HG03571 (cell line): ENCODE measurements around the gene CATSPERZ.
"Not testable (repeated sequence)": the region's sequence is repeated elsewhere in the genome, so short reads cannot be mapped to it uniquely, and the experiment has no call there.

ENCODE experiments used
- ATAC-seq: cut with Tn5 transposase; IDR thresholded peaks from one replicate; pipeline ENCODE4 v1.9.1; 2021; ENCODE audit not compliant: unreplicated experiment

Gene CATSPERZ

DNA sequence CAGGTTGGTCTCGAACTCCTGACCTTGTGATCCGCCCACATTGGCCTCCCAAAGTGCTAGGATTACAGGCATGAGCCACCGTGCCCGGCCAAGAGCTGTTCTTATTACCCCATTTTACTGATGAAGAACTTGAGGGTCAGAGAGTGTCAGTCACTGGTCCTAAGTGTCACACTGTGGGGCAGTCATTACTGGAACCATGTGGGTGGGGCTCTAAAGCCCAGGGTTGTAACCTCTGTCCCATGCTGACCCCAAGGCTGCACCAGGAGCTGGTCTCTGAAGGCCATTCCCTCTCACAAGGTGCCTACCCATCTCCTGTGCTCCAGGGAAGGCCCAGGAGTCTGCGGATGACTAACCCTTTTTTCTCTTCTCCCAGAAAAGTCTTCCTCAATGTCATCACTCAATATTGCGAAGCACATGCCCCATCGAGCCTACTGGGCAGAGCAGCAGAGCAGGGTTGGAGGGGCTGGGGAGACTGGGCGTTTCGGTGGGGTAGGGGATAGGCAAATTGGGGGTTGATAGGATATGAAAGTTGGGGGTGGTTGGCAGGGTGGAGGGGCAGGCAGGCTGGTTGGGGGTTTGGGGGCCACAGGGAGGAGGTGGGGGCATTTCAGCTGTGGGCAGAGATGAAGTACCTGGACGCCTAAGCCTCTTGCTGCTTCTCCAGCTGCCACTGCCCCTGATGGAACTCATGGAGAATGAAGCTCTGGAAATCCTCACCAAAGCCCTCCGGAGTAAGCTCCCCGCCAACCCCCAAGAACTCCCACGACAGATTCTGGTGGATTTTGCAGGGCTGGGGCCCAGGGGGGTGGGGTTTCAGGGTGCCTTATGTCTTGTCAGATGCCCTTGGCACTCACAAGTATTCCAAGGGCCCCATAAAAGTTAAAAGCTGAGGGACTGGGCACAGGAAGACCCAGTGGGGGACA is 3.2 kb downstream of the CATSPERZ start:
- ATAC-seq = no peak

DNA sequence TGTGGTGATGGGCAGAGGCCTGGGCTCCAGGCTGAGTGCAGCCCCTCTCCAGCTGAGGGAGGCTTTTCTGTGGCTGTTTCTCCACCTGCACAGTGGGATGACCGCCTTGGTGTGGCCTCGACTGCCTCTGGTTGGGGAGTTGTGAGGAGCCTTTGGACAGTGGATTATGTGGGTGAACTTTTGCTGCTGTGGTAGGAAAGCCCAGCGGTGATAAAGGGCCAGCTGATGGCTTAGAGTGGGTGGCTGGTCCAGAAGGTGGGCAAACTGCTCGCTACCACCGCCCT is 3.8 kb downstream of the CATSPERZ start:
- no peak for ATAC-seq

DNA sequence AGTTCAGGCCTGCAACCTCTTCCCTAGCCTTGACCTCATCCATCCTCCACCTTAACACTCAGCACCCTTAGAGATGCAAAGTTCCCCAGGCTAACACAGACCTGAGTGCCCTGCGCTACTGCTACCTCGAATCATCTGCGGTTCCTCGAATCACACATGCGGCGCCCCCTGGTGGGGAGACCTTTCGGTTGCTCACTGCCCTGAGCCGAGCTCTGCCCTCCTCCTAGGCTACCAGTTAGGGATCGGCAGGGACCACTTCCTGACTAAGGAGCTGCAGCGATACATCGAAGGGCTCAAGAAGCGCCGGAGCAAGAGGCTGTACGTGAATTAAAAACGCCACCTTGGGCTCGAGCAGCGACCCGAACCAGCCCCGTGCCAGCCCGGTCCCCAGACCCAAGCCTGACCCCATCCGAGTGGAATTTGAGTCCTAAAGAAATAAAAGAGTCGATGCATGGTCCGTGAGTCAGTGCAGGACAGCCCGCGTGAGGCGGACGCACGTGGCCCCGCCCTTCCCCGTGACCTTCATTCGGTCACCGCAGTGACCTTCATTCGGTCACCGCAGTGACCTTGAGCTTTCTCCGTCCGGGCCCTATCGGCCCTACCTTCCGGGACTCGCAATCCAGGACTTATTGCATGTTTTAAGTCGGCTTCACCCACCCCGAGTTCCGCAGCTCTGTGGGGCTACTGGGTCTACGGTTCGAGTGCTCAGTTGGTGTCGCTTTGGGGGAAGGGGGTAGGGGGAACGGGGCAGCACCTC is 4.3 kb downstream of the CATSPERZ start:
- ATAC-seq = peak; percentile 32

DNA sequence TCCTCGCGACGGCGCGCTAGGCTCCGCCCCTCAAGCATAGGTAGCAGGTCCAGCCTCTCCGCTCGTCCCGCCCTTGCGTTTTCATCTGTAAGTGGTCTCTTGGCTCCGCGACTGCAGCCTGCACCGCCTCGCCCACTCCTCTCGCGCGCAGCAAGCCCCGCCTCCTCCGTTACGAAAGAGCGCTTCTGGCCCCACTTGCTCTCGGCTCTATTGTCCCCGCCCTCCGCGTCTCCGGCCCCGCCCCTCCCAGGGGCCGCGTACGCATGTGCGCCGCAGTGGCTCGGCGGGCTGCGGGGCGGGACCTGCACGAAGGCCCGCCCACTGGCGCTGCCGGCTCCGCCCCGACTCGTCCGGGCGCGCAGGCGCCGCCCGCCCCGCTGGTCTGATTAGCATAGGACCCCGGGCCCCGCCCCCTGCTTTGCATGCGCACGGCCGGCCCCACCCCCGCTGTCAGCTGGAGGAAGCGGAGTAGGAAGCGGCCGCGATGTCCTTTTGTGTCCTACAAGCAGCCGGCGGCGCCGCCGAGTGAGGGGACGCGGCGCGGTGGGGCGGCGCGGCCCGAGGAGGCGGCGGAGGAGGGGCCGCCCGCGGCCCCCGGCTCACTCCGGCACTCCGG is 5.0 kb downstream of the CATSPERZ start, which contains the start of gene ESRRA:
Gene ESRRA, plus strand, starts transcription at position 450 of the 616 bp plus-strand sequence. CDS start 1,656 bp downstream, outside the sequence.
- peak; percentile 54 for ATAC-seq

DNA sequence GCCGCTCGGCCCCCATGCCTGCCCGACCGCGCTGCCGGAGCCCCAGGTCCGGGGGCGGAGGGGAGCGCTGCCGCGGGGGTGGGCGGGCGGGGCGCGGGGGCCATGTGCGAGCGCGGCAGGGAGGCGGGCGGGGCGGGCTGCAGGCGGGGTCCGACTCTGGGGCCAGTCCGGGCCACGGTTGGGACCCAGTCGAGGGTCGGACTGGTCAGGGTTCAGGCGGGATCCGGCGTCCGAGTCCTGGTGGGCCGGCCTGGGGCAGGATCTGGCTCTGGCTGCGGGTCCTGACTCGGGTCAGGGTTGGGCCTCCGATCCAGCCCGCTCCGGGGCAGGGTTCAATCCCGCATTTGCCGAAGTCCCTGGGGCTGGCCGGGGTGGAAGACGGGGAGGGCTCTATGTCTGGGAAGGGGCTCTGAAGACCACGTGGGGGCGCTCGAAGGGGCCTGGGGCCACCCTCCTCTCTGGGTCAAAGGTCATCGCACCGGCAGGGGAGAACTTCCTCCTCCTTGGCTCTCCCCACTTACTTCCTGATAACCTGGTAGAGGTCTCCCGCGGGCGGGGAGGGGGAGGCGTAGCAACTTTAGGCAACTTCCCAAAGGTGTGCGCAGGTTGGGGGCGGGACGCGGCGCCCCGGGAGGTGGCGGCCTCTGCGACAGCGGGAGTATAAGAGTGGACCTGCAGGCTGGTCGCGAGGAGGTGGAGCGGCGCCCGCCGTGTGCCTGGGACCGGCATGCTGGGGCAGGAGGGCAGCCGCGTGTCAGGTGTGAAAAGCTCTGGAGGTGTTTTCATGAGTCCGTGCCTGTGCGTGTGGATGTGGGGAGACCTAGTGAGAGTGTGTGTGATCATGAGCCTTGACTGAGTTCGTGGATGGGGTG is 5.8 kb downstream of the CATSPERZ start:
- ATAC-seq = peak; percentile 9

DNA sequence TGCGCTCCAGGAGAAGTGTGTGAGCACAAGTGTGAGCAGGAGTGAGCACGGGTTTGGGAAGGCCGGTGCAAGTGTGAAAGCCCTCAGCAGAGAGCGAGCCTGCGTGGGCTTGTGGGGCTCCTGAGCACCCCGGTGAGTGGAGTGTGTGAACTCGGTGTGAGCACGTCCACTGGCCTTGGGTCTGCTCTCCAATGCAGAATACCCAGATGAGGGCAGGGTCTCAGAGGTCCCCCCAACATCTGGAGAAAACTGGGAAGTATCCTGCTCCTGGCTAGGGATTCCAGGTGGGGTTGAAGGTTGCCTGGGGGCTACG is 6.4 kb downstream of the CATSPERZ start:
- no peak for ATAC-seq

DNA sequence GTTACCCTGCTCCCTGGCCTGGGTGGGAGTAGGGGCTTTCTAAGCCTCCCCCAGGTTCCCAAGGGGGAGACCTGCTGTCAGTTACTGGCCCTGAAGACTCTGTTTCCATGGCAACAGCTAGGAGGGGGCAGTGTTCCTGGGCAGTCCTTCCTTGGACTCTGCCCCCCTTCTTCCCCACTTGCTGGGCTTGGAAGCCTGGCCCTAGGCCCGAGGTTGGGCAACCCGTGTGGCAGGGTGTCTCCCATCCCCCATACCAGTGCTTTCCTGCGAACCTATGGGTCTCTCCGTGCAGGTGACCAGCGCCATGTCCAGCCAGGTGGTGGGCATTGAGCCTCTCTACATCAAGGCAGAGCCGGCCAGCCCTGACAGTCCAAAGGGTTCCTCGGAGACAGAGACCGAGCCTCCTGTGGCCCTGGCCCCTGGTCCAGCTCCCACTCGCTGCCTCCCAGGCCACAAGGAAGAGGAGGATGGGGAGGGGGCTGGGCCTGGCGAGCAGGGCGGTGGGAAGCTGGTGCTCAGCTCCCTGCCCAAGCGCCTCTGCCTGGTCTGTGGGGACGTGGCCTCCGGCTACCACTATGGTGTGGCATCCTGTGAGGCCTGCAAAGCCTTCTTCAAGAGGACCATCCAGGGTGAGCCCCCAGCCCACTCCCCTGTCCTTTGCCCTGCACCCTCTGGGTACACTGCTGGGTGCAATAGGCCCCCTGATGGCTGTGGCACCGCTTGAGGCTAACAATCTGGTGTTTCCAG is 6.9 kb downstream of the CATSPERZ start:
- ATAC-seq = no peak

DNA sequence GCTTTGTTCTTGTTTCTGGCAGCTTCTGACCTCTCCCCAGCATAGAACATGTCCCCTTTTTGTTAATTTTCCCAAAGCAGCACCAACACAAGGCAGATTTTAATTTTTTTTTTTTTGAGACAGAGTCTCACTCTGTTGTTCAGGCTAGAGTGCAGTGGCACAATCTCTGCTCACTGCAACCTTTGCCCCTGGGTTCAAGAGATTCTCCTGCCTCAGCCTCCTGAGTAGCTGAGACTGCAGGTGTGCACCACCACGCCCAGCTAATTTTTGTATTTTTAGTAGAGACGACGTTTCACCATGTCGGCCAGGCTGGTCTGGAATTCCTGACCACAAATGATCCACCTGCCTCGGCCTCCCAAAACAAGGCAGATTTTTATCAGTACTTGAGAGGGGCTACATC is 7.6 kb downstream of the CATSPERZ start:
- ATAC-seq = not testable (repeated sequence)

DNA sequence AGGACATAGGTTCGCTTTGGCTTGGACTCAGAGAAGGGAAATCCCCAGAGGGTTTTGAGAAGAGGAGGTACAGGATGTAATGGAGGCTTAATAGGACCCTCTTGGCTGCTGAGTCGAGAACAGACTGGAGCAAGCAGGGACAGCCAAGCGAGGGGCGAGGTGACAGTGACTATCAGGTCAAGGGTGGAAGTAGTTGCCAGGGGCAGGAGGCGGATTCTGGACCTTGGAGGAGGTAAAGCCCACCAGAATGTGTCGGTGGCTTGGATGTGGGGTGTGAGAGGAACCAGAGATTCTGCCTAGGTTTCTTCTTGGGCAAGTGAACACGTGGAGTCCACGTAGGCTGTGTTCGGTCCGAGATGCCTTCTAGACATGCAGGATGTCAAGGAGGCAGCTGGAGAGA is 12.8 kb downstream of the CATSPERZ start:
- no peak for ATAC-seq

DNA sequence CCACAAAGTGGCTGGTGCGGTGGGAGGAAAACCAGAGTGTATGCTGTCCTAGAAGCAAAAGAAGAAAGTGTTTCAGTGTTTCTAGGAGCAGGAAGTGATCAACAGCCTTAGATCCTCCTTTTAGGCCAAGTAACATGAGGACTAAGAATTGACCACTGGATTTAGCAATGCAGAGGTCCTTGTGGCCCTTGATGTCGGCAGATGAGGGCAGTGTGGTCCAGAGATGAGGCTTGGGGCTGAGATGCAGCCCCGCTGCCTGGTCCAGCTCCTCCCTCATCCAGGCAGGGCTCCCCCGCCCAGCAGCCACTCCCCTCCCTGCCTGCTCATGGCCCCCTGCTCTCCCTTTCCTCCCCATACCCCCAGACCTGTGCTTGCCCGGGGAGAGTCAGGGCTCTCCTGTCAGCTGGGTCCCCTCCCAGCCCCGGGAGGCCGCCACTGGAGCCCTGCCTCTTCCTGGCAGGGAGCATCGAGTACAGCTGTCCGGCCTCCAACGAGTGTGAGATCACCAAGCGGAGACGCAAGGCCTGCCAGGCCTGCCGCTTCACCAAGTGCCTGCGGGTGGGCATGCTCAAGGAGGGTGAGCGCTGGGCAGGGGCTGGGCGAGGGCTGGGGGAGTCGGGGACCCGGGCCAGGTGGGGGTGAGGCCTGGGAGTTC is 13.5 kb downstream of the CATSPERZ start:
- ATAC-seq = no peak

DNA sequence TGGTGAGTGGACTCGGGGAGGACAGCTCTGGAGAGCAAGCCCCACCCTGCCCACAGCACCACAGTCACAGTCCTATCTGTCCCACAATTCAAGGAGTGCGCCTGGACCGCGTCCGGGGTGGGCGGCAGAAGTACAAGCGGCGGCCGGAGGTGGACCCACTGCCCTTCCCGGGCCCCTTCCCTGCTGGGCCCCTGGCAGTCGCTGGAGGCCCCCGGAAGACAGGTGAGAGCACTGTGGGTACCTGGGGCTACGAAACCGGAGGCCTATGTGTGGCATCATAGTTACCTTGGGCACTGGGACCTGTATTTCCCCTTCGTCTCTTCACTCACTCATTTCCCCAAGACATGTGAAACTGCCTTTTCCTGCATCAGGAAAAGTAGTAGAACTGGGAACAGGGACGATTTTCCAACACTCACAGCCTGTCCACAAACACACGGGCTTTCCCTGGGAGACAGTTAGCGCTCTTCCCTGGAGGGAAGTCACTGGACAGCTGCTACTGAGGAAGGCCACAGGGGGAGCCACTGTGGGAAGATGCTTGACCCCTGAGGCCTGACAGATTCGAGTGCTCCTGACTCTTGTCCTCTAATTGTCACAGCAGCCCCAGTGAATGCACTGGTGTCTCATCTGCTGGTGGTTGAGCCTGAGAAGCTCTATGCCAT is 14.1 kb downstream of the CATSPERZ start:
- no peak for ATAC-seq

DNA sequence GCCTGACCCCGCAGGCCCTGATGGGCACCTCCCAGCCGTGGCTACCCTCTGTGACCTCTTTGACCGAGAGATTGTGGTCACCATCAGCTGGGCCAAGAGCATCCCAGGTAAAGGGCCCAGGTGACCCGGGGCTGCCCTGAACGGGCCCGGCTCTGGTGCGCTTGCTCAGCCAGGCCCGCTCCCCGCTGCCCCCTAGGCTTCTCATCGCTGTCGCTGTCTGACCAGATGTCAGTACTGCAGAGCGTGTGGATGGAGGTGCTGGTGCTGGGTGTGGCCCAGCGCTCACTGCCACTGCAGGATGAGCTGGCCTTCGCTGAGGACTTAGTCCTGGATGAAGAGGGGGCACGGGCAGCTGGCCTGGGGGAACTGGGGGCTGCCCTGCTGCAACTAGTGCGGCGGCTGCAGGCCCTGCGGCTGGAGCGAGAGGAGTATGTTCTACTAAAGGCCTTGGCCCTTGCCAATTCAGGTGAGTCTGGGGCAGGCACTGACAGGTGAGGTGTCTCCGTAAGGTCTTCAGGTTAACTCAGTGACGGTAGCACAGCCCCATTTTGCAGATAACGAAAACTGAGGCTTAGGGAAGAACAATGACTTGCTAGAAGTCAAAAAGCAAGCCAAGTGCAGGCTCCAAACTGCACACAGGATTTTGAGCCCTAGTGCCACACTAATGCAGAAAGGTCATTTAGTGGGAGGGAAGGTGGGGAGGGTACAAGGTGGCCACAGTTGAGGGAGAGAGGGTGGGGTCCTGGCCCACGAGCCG is 14.8 kb downstream of the CATSPERZ start:
- ATAC-seq = no peak

DNA sequence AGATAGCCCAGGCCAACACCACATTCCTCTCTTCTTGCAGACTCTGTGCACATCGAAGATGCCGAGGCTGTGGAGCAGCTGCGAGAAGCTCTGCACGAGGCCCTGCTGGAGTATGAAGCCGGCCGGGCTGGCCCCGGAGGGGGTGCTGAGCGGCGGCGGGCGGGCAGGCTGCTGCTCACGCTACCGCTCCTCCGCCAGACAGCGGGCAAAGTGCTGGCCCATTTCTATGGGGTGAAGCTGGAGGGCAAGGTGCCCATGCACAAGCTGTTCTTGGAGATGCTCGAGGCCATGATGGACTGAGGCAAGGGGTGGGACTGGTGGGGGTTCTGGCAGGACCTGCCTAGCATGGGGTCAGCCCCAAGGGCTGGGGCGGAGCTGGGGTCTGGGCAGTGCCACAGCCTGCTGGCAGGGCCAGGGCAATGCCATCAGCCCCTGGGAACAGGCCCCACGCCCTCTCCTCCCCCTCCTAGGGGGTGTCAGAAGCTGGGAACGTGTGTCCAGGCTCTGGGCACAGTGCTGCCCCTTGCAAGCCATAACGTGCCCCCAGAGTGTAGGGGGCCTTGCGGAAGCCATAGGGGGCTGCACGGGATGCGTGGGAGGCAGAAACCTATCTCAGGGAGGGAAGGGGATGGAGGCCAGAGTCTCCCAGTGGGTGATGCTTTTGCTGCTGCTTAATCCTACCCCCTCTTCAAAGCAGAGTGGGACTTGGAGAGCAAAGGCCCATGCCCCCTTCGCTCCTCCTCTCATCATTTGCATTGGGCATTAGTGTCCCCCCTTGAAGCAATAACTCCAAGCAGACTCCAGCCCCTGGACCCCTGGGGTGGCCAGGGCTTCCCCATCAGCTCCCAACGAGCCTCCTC is 15.7 kb downstream of the CATSPERZ start:
- not testable (repeated sequence) for ATAC-seq

DNA sequence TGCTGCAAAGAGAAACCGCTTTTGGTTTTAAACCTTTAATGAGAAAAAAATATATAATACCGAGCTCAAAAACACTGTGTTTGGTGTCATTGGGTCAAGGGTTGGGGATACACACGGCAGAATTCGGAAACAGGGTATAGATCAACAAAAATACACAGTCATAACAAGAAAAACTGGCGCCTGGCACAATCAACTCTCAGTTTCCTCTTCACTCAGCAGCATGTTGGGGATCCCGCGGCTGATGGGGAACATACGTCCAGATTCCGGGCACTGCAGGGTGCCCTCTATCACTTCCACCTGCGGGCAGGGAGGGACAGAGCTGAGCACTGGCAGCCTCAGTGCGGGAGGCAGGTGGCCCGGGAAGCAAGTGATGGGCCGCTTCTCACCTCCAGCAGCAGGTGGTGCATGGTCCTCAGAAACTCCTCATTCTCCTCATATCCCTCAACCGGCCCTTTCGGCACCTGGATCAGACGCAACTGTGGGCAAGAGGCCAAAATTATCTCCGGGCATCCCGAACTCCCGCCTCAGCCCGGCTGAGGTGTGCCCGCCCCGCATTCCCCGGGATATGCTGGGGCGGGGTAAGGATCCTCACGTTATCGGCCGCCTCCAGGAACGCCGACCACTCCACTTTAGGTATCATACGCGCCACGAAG is 16.6 kb downstream of the CATSPERZ start:
- ATAC-seq = no peak

DNA sequence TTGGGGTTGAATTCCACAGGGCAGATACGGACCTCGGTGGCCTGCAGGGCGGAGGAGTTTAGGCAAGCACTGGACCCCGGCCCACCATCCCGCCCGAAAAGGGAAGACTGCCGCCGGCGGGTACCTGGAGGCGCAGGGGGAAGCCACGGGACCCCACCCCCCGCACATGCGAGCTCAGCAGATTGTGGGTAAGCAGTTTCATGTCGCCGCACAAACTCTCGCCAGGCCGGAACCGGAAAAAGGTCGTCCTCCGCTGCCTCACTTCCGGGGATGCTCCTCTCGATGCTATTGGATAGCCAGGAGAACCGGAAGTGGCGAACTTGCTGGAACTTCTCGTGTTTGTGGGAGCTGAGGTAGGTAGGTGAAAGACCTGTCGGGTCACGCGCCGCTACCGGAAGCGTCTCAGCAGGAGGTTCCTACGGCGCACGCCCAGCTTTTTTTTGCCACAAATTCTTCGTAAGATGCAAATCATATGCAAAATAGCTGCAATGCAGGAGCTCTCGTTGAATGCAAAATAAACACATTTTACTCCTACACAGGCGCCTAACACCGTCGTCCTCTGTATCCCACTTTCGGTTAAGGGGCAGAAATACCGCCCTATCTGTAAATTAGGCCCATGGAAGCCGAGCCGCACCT is 17.3 kb downstream of the CATSPERZ start, which contains the start of gene TRMT112:
Gene TRMT112, minus strand, starts transcription at position 235 of the 636 bp plus-strand sequence. Its CDS starts 33 bp downstream, at position 202.
- ATAC-seq = peak; percentile 50

DNA sequence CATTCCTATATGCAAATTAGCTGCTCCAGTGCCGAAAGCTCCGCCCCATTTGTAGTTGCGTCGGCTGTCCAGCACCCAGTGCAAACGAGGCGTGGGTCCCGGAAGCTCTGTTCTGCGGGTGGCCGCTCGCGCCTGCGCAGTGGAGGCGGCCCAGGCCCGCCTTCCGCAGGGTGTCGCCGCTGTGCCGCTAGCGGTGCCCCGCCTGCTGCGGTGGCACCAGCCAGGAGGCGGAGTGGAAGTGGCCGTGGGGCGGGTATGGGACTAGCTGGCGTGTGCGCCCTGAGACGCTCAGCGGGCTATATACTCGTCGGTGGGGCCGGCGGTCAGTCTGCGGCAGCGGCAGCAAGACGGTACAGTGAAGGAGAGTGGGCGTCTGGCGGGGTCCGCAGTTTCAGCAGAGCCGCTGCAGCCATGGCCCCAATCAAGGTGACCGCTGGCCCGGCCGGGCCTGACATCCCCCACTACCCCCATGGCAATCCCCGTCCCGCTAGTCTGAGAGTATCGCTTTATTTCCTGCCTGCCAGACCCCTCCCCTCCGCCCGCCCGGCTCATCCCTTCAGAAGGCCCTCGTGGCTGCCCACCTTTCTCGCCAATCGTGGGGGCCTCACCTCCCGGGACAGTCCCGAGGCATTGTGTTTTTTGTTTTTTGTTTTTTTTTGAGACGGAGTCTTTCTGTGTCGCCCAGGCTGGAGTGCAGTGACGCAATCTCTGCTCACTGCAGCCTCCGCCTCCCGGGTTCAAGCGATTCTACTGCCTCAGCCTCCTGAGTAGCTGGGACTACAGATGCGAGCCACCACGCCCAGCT is 18.0 kb downstream of the CATSPERZ start, which contains the start of gene PRDX5:
Gene PRDX5, plus strand, starts transcription at position 161 of the 805 bp plus-strand sequence. Its CDS starts 95 bp downstream, at position 256.
- peak; percentile 48 for ATAC-seq
